Stimulated activated CD4-positive, alpha-beta T cell treated with anti-CD3 and anti-CD28 coated beads, Interleukin-1b, Interleukin-23, amount 100 ng/mL, for 48 hours (primary cell): Measurements from ENCODE around the gene ALDH9A1.
"Not testable (repeated sequence)": the region's sequence is repeated elsewhere in the genome, so short reads cannot be mapped to it uniquely, and the experiment has no call there.

Source experiments
- DNase-seq: peaks from one replicate; pipeline ENCODE4 v3.0.0-alpha.2; 2020

The ALDH9A1 gene

DNA sequence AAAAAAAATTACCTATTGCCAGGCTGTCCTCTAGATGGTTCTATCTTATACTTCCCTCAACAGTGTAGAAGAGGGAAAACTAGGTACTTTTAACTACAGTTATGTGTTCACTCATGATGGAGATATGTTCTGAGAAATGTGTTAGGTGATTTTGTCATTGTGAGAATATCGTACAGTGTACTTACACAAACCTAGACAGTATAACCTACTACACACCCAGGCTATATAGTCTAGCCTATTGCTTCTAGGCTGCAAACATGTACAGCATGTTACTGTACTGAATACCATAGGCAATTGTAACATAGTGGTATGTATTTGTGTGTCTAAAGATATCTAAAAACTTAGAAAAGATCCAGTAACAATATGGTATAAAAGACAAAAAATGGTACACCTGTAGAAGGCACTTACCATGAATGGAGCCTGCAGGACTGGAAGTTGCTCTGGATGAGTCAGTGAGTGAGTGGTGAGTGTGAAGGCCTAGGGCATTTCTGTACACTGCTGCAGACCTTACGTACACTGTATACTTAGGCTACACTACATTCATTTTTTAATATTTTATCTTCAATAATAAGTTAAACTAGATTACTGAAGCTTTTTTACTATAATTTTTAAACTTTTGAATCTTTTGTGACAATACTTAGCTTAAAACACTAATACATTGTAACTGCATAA, 54.2 kb downstream of the ALDH9A1 start:
- no peak for DNase-seq

DNA sequence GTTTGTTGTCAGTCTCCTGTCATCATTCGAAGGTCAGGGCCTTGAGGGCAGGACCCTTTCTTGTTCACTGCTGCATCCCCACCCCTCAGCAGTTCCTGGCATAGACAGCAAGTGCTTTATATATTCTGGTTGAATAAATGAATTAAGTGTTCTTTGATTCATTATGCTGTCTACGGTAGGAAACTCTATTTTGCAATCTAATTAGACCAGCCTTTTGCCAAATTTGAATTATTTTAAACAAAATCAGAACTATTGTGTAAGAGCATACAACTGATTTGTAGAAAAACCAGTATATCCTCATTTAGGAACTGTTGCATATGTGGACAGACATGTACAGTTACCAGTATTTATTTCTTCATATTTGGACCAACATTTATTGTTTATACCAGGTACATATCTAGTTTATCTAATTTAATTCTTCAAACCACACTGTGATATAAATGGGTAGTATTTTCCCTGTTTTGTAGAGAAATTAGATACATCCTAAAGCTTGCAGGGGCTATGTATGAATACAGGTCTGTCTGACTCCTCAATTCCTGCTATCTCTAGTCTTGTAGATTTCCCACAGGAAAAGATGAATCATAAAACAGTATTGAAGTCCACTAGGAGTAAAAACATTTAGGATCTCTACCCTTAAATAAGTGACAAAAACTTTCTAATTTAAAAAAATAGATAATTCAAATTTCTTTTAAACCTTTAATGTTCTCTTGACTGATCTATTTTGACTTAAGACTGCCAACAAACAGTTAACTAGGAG, 57.0 kb downstream of the ALDH9A1 start:
- DNase-seq, result no peak

DNA sequence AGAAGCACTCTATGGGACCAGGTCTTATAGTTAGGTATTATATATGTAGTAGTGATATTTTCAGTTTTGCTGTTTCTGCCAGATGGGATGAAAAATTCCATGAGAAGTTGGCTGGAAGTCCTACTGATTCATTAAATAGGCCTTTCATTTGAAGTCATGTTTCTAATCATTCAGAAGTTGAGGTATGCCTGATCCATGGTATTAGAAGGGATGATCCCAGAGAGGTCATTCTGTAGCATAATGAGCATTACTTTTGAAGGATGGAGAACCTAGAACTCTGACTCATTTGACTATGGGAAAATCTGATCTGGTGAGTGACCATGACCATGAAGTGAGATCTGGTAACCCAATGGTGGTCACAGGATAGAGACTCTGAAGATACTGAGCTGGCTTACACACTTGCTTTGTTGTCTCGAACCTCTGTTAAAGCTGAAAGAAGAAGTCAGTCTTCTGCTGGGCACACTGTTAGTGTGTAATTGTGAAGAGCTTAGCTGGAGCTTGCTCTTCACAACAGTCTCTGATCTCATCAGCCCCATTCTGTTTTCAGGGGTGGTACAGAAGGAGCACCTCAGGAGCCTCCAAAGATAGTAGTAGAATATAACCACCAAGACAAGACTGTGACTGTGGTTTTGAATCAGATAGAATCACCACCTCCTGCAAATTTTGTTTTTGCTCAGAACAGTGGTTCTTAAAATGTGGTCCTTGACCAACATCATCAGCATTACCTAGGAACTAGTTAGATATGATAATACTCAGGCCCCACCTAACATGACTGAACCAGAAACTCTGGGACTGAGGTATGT, 58.3 kb downstream of the ALDH9A1 start:
- DNase-seq, result no peak

DNA sequence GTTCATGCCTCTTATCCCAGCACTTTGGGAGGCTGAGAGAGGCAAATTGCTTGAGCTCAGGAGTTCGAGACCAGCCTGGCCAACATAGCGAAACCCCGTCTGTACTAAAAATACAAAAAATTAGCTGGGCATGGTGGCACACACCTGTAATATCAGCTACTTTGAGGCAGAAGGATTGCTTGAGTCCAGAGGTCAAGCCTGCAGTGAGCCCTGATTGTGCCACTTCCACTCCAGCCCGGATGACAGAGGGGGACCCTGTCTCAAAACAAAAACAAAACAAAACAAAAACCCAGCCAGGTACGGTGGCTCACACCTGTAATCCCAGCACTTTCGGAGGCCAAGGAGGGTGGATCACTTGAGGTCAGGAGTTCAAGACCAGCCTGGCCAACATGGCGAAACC, 60.2 kb downstream of the ALDH9A1 start:
- DNase-seq, result not testable (repeated sequence)

DNA sequence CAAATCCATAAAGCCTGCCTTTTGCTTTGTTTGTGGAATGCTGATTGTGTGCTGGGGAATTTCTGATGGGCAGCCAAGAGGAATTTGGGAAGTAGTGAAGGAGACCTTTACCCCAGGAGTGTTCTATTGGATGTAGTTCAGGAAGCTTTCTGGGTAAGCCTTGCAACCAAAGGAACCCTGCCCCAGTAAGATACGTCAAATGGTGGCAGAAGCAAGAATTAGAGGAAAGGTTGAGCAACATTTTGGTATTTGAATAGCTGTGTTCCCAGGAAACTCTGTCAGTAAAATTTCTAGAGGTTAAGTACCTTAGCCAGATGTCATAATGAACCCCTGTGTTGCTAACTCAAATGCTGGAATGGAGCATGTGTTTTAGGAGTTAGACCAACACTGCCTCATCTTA, 60.9 kb downstream of the ALDH9A1 start:
- no peak for DNase-seq

DNA sequence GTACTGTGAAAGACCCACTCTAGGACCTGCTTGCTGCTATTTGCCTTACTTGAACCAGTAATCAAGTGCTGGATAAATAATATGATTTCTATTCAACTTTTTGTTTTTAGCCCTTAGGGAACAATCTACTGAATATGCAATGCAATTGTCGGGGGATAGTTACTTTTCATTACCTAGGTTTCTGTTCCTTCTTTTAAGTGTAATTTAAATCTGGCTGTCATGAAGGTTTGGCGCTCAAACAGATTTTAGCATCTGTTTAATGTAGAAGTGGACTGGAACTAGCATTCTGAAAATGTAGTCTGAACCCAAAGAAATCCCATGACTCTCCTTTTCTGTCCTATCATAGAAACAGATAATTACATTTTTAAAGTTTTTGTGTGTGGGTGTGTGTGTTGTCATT, 62.5 kb downstream of the ALDH9A1 start:
- DNase-seq, result no peak

DNA sequence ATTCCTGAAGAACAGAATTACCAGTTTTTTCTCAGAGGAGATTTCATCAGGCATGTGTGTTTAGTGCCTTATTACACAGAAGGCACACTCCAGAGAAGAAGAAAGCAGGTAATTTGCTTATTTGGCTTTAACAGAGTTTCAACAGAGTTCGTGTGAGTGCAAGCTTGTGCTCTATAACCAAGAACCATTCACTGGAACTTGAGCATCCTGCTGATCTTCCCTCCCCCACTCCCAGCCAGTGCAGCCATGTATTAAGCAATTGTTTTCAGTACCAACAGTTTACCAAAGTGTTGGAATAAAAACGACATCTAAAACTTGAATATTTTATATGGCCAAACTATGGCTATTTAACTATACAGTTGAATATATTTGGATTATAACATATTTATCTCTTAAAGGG, 63.0 kb downstream of the ALDH9A1 start:
- no peak for DNase-seq

DNA sequence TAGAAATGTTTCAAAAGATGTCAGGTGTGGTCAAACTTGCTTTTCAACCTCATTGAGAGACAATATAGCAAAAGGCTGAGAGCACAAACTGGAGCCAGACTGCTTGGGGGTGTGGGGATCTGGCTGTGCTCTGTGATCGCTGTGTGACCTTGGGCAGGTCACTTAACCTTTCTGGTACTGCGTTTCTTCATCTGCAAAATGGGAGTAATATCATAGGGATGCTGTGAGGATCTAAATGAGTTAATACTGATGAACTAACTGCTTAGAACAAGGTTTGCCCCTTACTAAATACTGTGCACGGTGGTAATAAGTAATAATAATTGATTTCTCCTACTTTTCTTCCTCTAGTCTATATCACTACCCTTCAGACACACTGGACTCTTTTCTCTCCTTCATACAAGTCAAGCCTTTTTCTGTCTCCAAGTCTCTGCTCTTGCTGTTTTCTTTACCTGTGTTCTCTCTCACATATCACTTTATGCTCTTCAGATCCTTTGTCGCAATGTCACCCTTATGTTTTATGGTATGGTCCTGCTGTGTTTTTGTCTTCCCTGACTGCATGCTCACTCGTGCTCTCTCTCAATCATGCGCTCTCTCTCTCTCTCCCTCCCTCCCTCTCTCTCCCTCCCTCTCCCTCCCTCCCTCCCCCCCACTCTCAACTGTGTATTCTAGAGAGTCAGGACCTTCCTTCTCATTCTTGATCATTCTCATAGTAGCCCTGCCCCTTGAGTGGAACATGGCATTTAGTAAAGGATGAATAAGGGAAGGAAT, 64.0 kb downstream of the ALDH9A1 start:
- DNase-seq, result no peak

DNA sequence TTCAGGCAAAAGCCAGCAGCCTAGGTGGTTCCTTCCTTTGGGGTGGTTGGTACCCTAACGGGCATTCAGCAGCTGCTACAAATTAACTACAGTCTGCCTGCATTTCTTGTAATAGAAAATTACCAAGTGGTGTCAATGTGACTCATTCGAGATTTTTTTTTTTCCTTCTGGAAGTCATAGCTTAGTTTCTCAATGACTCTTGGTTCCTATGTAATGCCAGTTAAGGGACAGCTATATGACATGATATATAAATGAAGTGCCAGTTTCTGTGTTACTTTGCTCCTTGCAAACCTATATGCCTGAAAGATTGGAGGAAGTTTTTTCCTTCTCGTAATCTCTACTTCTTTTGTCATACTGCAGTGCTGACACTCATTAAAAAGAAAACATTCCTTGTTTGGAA, 64.7 kb downstream of the ALDH9A1 start:
- DNase-seq, result no peak

DNA sequence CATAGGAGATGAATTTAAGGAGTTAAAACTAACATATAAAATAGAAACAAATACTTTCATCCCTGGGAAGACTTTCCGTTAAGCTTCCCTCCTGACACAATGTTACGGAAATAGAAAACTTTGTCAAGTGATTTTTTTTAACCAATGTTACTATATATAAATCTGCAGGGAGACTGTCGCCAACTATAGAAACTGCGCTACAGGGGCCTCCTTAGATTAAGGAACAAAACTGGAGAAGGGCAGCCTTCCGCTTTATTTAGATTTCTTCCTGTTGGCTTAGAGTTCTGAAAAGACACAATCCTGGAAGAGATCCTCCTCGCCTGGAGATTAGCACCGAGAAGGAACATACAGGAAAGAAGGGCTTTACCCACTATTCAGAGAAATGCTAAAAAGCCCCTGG, 65.9 kb downstream of the ALDH9A1 start:
- DNase-seq, result no peak

DNA sequence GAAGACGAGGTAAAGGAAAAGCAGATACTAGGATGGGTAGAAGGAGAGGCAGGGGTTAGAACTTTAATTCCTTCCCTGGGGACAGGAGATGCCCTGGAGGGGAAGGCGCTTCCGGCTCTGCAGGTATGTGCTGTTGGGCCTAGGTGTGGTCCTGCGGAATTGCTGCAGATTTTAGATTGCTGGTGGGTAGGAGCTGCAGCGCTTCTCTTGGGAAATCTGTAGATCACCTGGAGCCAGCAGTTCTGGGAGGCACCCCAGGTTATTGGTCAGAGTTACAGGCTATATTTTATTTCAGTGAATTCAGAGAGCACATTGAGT, 66.3 kb downstream of the ALDH9A1 start:
- DNase-seq, result no peak

DNA sequence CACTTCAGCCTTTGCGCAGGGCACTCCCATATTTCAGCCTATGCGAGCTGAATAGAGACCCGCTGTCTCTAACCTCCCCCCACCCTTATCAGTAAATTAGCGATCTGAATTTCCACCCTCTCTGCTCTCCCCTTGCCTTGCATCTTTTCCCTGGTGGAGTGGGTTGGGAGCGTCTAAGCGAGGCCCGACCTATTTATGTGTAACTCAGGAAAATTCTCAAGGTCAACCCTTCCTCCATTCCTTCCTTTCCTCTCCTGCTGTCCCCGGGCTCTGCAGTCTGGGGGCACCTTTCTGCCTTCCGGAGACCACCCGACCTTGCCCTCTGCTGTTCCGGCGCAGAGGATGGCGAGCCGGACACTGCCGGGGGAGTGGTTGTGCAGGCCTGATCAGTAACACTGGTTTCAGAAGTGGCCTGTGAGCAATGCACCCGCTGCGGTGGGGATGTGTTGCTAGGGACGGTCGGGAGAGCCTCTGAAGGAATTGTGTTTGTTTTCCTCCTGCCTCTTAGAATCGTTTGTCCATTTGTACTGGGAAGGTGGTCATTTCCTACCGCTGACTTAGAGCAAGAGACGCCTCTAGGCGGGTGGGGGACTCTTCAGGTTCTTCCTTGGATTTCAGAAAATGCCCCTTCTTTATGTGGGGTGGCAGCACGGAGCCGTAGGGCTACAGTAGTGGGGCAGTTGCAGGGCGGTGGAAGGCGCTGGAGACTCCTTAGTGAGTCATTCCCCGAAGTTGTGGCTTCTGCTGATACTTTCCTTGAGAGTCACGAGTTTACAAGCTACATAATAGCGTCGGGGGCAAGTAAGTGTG, 66.8 kb downstream of the ALDH9A1 start:
- peak; percentile 52 for DNase-seq

DNA sequence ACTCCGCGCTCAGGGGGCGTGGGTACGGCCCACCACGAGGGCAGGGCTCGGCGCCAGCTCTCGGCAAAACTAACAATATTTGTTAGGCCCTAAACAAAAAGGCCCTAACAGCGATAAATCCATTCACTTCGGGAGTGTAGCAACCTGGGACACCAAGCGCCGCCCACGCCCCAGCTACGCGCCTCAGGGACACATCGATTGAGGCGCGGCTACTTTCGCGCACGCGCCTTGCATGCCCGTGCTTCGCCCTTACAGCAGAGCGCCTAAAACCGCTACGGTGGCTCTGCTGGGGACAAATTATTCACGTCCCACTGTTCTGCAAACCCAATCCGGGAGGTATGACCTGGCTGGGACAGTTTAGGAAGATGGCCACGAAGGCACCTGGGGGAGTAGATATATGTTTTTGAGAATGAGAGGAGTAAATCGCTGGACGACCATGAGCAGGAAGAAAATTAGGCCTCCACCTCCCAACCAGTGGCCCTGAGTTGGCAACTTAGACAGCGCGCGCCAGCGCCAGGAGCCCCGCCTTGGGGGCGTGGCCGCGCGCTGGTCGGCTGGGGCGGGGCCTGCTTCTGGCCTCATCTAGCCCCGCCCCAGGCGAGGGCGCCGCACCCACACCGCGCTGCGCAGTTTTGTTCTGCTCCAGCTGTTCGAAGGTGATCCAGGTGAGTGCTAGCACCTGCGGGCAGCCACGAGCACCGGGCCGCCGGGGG, 67.6 kb downstream of the ALDH9A1 start, which contains the start of gene MGST3:
MGST3 (plus strand) TSS at position 606 of the 713 bp plus-strand sequence. CDS start 18,614 bp downstream, outside the sequence.
- DNase-seq, result peak; percentile 95

DNA sequence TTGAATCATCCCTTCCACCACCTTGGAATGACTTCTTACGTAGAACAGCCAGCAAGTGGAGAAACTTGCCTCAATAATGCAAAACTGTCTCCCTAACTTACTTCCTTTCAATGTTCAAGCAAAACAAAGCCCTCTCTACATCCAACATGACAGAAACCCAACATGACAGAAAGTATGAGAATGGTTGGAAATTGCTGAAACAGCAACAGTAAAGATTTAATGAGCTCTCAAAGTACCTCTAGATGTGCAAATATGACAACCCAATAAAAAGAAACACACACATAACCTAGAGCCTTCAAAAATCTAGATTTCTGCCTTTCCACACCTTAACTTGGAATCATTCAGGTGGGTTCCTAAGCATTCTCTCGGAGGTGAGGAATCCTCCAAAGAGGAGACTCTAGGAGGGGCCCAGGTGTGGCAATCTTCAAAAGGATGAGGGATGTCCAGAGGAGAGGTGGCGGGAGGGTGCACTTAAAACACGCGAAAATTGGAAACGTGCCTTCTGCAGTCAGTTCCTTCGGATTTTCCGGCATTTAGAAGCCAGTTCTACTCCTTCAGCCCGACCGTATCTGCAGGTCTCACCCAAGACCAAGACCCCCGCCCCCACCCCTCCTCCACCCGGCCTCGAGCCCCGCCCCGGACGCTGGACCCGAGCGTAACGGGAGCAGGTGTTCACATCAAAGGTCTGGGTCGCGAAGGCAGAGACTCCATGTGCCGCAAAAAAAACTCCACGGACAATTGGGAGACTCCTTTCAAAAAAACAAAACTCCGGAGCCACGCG, 68.3 kb downstream of the ALDH9A1 start:
- no peak for DNase-seq

DNA sequence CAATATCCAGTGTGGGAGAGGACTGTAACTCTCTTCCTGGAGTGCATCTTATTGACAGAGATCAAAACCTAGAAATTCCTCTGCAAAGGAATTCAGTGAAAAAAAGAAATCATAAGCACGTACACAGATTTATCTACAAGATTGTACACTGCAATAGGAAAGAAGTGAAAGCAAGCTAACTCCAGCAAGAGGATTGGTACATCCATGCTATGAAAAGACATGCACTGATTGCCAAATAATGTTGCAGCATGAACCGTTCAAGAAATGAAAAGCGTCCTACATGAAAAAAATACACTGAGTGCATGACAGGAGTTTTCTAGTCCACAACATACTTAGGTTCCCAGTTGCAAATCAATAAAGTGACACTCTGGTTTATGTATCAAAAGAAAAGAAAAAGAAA, 69.2 kb downstream of the ALDH9A1 start:
- no peak for DNase-seq

DNA sequence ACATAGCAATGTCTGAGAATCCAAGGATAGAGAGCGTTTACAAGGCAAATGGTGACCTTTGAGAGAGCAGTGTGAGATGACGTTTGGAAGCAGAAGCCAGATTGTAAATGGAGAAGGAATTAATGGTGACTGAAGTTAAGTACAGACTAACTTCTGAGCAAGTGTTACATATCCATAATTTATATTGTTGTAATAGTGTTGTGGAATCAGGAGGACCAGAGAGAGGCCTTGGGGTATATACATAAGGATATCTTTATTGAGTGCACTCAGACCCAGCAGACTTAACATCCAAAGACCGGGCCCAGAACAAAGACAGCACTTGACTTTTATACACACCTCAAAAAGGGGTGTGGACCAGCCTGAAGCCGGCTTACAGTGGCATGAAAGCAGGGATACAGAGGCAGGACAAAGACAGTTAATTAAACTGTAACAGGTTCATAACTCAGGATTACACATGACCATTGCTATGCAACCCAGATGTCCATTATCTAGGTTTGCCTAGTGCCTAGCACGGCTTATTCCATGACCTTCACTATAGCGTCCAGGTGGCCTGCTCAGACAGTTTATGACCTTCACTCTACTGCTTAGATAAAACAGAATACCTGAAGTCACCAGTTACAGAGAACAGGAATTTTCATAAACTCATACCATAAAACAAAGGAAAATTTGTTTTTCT, 70.1 kb downstream of the ALDH9A1 start:
- DNase-seq, result no peak

DNA sequence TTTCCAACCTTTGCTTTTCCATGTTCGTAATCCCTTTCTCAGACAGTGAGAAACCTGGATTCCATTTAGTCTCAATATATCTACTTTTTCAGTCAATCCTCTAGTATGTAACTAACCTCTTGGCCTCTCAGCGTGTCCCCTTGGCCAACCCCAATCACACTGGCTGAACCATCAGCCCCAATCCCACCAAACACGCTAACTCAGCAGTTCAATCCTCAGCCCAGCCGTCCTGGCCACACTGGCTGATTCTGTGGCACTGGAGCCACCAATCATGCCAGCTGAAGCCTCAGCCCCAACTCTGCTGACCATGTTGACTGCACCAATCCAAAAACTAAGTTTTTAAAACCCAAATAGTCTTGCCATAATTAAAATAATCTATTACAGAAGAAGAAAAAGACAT, 73.9 kb downstream of the ALDH9A1 start:
- no peak for DNase-seq

DNA sequence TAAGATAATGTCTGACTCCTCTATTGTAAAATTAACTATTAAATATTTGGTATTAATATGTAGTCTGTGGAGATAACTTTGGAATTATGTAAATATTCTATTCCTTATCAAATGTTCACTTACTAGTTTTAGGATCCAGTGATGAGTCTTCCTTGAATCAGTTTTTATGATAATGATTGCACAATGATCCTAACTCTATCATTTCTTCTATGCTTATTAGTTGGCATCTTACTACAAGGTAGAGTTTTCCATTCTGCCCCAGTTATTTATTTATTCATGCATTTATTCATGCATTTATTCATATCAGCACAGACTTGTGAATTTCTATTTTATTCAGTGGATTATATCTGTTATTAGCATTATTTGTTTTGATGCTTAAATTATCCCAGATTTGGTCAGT, 74.7 kb downstream of the ALDH9A1 start:
- DNase-seq, result no peak

DNA sequence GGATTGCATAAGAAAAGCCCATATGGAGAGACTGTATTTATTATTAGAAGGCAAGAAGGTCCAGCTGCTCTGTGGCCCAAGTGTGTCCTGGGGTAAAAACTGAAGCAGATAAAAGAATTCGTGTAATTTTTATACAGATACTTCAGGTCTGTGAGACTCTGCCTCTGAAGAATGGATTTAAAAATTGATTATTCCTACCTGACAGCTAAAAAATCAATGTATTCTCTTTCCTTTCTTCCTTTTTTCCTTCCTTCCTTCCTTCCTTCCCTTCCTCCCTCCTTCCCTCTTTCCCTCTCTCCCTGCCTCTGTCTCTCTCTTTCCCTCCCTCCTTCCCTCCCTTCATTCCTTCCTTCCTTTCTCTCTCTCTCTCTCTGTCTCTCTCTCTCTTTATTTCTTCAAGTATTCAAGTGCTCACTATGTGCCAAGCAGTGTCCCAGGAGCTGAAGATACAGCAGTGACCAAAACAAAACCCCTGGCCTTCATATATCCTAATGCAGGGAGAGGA, 78.7 kb downstream of the ALDH9A1 start:
- DNase-seq, result no peak

DNA sequence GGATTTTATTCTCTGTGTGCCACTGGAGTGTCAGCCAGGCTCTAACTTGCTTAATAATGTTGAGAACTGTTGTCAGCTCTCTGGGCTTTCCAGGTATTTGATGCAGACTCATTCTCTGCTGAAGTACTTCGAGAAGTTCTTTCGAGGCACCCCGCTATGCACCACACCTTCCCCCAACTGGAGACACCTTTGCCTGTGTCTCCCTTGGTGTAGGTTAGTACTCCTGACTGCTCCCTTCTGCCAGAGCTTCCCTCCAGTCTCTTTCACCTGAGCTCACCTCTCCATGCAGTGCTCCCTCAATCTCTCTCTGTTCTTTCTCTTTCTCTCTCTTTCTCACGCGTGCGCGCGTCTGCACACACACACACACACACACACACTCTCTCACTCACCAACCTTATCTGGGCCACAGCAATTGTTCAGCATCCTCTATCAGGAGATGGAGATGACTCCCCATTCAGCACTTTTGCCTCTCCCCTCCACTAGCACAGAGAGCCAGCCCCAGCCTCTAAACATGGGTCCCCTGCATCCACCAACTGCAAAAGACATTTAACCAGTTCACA, 81.3 kb downstream of the ALDH9A1 start:
- no peak for DNase-seq
